HCT116 (cell line): ENCODE results near the gene OR6S1. TPM values are rescaled to one million over a fixed set of nuclear protein-coding genes. Genes with fewer than 3 reads are reported as not detected.
A peak's percentile ranks its signal among the peaks of the same experiment; 100 is the strongest.

ENCODE experiments used
- ATAC-seq: fragments of 200-7000 bp; cut with Tn5 transposase; 2 replicates; pipeline ENCODE4 v1.9.1; 2020; ENCODE audit warnings: mild to moderate bottlenecking, moderate library complexity
- BruUV-seq: library from RNA; stranded (reverse); fragments of 400-500 nt; replicated peaks from 2 replicates; lab custom pipeline; 2021; lab: Mats Ljungman, UMichigan
- CTCF ChIA-PET: fragments of 300-600 bp; sonication (Branson Sonifier 250); formaldehyde crosslinking; loops from one replicate; lab custom pipeline; 2021; ENCODE audit warnings: antibody characterized with exemption; lab: Charles Lee
- POLR2A ChIA-PET: fragments of 300-600, 350-600 bp; sonication (Branson Sonifier 250); formaldehyde crosslinking; loops from one replicate; lab custom pipeline; 2021; ENCODE audit warnings: antibody characterized with exemption; lab: Charles Lee
- RAD21 ChIA-PET, 2 experiments: fragments of 300-600 bp; sonication (Branson Sonifier 250); formaldehyde crosslinking; loops; one replicate each; lab custom pipeline; 2023; ENCODE audit warnings: low total read pairs in 2 of 2; ENCODE audit not compliant: uncharacterized antibody in 2 of 2, unreplicated experiment in 2 of 2, low non-redundant PET in 1 of 2; lab: Charles Lee
- DNase-seq: peaks from one replicate; pipeline ENCODE4 v3.0.0-alpha.2; 2010; ENCODE audit warnings: low read depth, low spot score
- H2AFZ ChIP-seq: fragments of 200-600 bp; shearing (Covaris generic), sonication (generic); 2 replicates; pipeline ENCODE4 v1.6.1; 2017; ENCODE audit warnings: low read depth, mixed run types, mixed read lengths, antibody characterized with exemption, low read length; ENCODE audit not compliant: poor library complexity, severe bottlenecking
- H3K27ac ChIP-seq: 2 replicates; pipeline ENCODE4 v1.5.1; 2012; ENCODE audit warnings: low read depth, low read length
- H3K27me3 ChIP-seq: fragments of 200-600 bp; sonication (generic); 2 replicates; pipeline ENCODE4 v1.6.1; 2016; ENCODE audit warnings: mixed run types, low read length, mixed read lengths; ENCODE audit not compliant: insufficient read depth
- H3K36me3 ChIP-seq, 2 experiments: fragments of 200-500 bp in 1 of 2; fragments of 200-600 bp in 1 of 2; sonication (Bioruptor generic) in 1 of 2; sonication (generic) in 1 of 2; 2 replicates each; pipeline versions ENCODE4 v1.5.1 to v1.6.1; 2014 to 2016; ENCODE audit warnings: low read length in 2 of 2, inconsistent platforms in 1 of 2, mixed read lengths in 1 of 2, mixed run types in 1 of 2; ENCODE audit not compliant: insufficient read depth in 2 of 2, control insufficient read depth in 1 of 2
- H3K4me1 ChIP-seq, 2 experiments: fragments of 200-600 bp in 1 of 2; sonication (generic) in 1 of 2; 2 replicates each; pipeline versions ENCODE4 v1.5.1 to v1.6.1; 2012 to 2017; ENCODE audit warnings: low read length in 2 of 2, inconsistent platforms in 1 of 2, mild to moderate bottlenecking in 1 of 2, mixed read lengths in 1 of 2, mixed run types in 1 of 2, moderate library complexity in 1 of 2; ENCODE audit not compliant: insufficient read depth in 2 of 2, control insufficient read depth in 1 of 2
- H3K4me2 ChIP-seq: fragments of 200-600 bp; sonication (generic); 2 replicates; pipeline ENCODE4 v1.6.1; 2017; ENCODE audit warnings: mixed run types, low read length, mixed read lengths
- H3K4me3 ChIP-seq, 2 experiments: fragments of 200-600 bp in 1 of 2; sonication (generic) in 1 of 2; replicated peaks in 1 of 2; 2 replicates each; pipeline ENCODE4 v1.5.1; 2011 to 2016; ENCODE audit warnings: low read length in 2 of 2, control low read depth in 1 of 2, low read depth in 1 of 2, mild to moderate bottlenecking in 1 of 2, mixed read lengths in 1 of 2, mixed run types in 1 of 2
- H3K79me2 ChIP-seq: fragments of 200-600 bp; sonication (generic); 2 replicates; pipeline ENCODE4 v1.6.1; 2017; ENCODE audit warnings: mild to moderate bottlenecking, mixed run types, low read length, moderate library complexity, mixed read lengths; ENCODE audit not compliant: insufficient read depth
- H3K9ac ChIP-seq: fragments of 200-600 bp; sonication (generic); 2 replicates; pipeline ENCODE4 v1.6.1; 2016; ENCODE audit warnings: low read length, mixed read lengths
- H3K9me2 ChIP-seq: fragments of 200-600 bp; sonication (generic), shearing (Covaris generic); 2 replicates; pipeline ENCODE4 v1.6.1; 2017; ENCODE audit warnings: mixed run types, mild to moderate bottlenecking, moderate library complexity; ENCODE audit not compliant: insufficient read depth
- H3K9me3 ChIP-seq, 2 experiments: fragments of 200-500 bp in 1 of 2; fragments of 200-600 bp in 1 of 2; sonication (Bioruptor generic) in 1 of 2; sonication (generic) in 1 of 2; 2 replicates each; pipeline ENCODE4 v1.6.1; 2014 to 2017; ENCODE audit warnings: low read length in 2 of 2, mixed read lengths in 2 of 2, inconsistent platforms in 1 of 2, low read depth in 1 of 2, mild to moderate bottlenecking in 1 of 2, mixed run types in 1 of 2, moderate library complexity in 1 of 2; ENCODE audit not compliant: control insufficient read depth in 1 of 2, insufficient read depth in 1 of 2
- H4K20me1 ChIP-seq: fragments of 200-600 bp; sonication (generic), shearing (Covaris generic); 2 replicates; pipeline ENCODE4 v1.6.1; 2017; ENCODE audit warnings: mixed run types, mild to moderate bottlenecking, moderate library complexity; ENCODE audit not compliant: insufficient read depth
- CBX3 ChIP-seq: IDR thresholded peaks from 2 replicates; pipeline ENCODE4 v1.6.1; 2012; ENCODE audit warnings: low read depth
- EGR1 ChIP-seq: IDR thresholded peaks from 2 replicates; pipeline ENCODE4 v1.6.1; 2012; ENCODE audit warnings: low read depth
- JUND ChIP-seq: IDR thresholded peaks from 2 replicates; pipeline ENCODE4 v1.6.1; 2012
- MAX ChIP-seq: IDR thresholded peaks from 2 replicates; pipeline ENCODE4 v1.6.1; 2012
- SIN3A ChIP-seq: IDR thresholded peaks from 2 replicates; pipeline ENCODE4 v1.6.1; 2012; ENCODE audit warnings: low read depth
- SP1 ChIP-seq: IDR thresholded peaks from 2 replicates; pipeline ENCODE4 v1.6.1; 2012; ENCODE audit warnings: low read depth
- TCF7L2 ChIP-seq: IDR thresholded peaks from 2 replicates; pipeline ENCODE4 v1.7.0; 2011; ENCODE audit warnings: borderline replicate concordance, inconsistent platforms; ENCODE audit not compliant: insufficient read depth, insufficient read length; ENCODE audit errors: extremely low read depth
- intact Hi-C: fragments of 100-400 bp; cut with micrococcal nuclease; formaldehyde crosslinking; loops from 2 replicates; pipeline ENCODE4 v1.10.0; 2022
- total RNA-seq: library from RNA; stranded (reverse); gene quantifications from one replicate; pipeline ENCODE4 v1.2.1, GENCODE V29; 2021; ENCODE audit not compliant: unreplicated experiment
- TF ChIP-seq, protein P1 (sequence below): IDR thresholded peaks from 2 replicates; pipeline ENCODE4 v1.6.1; 2012

The OR6S1 gene
- total RNA-seq, 1 experiment from 2014 or later: not detected

DNA sequence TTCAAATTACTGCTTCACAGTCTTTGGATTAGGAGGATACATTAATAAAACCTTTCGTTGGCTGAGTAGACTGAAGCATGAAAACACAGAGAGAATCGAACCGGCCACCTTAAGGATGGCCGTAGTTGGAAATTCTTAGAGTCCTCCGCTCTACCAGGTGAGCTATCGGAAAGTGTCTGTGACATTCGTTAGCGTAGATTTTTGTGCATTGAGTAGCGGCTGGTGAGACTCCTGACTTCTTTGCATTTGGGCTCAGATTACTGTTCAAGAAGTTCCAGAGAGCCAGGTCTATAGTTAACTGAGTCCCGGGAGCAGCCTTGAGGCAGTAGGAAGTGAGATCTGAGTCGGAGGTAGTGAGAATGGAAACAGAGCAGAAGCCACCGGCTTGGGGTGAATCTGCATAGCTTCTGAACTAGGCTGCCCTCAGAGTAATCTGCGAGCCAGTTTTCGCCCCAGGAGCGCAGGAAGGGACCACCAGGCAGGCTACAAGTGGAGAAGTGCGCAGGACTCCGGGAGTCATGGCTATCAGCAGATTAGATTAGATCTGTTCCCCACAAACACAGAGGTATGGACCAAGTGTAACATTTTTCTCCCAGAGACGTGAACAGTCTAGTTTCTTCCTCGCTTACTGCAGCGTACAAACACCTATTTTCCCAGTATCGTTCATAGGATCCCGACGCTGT lies 11.0 kb downstream of the OR6S1 start:
- Histone ChIP-seq H4K20me1 (no peaks in the 10 kb centered on the region), H3K79me2 (no peaks in the 10 kb centered on the region), H3K27ac (peak overlapping the region; percentile 37), H3K4me3 (peak overlapping the region; percentile 42 to 53), H3K9me3 (no peaks in the 10 kb centered on the region), H3K9me2 (no peaks in the 10 kb centered on the region), H2AFZ (peak overlapping the region; percentile 70), H3K4me1 (peaks cover 0 to 32% of the 10 kb centered on the region in 2 experiments; a peak in 3 of 4 replicates), H3K4me2 (peak overlapping the region; percentile 75), H3K9ac (peak overlapping the region; percentile 42; the same call in 1 of the 2 replicates), H3K36me3 (no peaks in the 10 kb centered on the region), H3K27me3 (no peaks in the 10 kb centered on the region; the same call in 1 of the 2 replicates)
- TF ChIP-seq, protein P1, sequence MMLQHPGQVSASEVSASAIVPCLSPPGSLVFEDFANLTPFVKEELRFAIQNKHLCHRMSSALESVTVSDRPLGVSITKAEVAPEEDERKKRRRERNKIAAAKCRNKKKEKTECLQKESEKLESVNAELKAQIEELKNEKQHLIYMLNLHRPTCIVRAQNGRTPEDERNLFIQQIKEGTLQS: peak; percentile 96
- TF ChIP-seq SIN3A (0 out of 2 replicates have a peak, but pooled peaks have one; percentile 19), JUND (0 out of 2 replicates have a peak, but pooled peaks have one; percentile 10), TCF7L2 (no peak), CBX3 (peak; percentile 43; the same call in 1 of the 2 replicates), MAX (0 out of 2 replicates have a peak, but pooled peaks have one; percentile 12), EGR1 (0 out of 2 replicates have a peak, but pooled peaks have one; percentile 9), SP1 (no peak)
- BruUV-seq: no TSS peak
- POLR2A ChIA-PET: interaction anchor here (1.0 to 1.7 kb wide), 3 partner anchors 17 to 169 kb away, joined by 3 to 4 read pairs (median 4); partner anchors contain the start of gene PIP4P1
- RAD21 ChIA-PET: interaction anchor here in 1 of 2 experiments (0.6 kb wide), 1 partner anchor 16 kb away, joined by 3 read pairs; no protein-coding TSS in a partner anchor
- ATAC-seq: peak; percentile 68
- intact Hi-C loops: loop anchor here (1.0 kb wide), 2 partner anchors 17 to 52 kb away; no protein-coding TSS in a partner anchor
- DNase-seq: peak; percentile 84
- CTCF ChIA-PET: interaction anchor here (0.5 to 1.8 kb wide), 6 partner anchors 22 to 61 kb away, joined by 3 to 11 read pairs (median 4); no protein-coding TSS in a partner anchor
